Mesothelial cell of epicardium (in vitro differentiated cells): ENCODE results near the gene ARHGAP22. TPM values are rescaled to one million over a fixed set of nuclear protein-coding genes. Genes with fewer than 3 reads are reported as not detected.

Experiments
- DNase-seq, 2 experiments: peaks; one replicate each; pipeline ENCODE4 v3.0.0; 2021; ENCODE audit warnings: low spot score in 2 of 2; ENCODE audit not compliant: unreplicated experiment in 2 of 2
- H3K27ac Mint-ChIP-seq: 2 replicates; pipeline ENCODE4 v1.8.0; 2021; ENCODE audit warnings: mixed read lengths
- H3K27me3 Mint-ChIP-seq: 2 replicates; pipeline ENCODE4 v1.8.0; 2021; ENCODE audit warnings: low read depth, mixed read lengths
- H3K36me3 Mint-ChIP-seq: 2 replicates; pipeline ENCODE4 v1.8.0; 2021; ENCODE audit warnings: mixed read lengths
- H3K4me1 Mint-ChIP-seq: 2 replicates; pipeline ENCODE4 v1.8.0; 2021; ENCODE audit warnings: mixed read lengths
- H3K4me3 Mint-ChIP-seq: 2 replicates; pipeline ENCODE4 v1.8.0; 2021; ENCODE audit warnings: mild to moderate bottlenecking, moderate library complexity, mixed read lengths
- H3K9me3 Mint-ChIP-seq: 2 replicates; pipeline ENCODE4 v1.8.0; 2021; ENCODE audit warnings: mixed read lengths
- total RNA-seq: library from RNA; stranded (reverse); gene quantifications from 3 replicates; pipeline ENCODE4 v1.2.1, GENCODE V29; 2021
- TF ChIP-seq, protein P1 (sequence below): fragments of 200-600 bp; sonication (generic); IDR thresholded peaks from one replicate; pipeline ENCODE4 v1.5.0; 2021; ENCODE audit warnings: antibody characterized with exemption; ENCODE audit not compliant: unreplicated experiment

Gene ARHGAP22
- total RNA-seq, 1 donor from 2014 or later = 2.9 TPM

DNA sequence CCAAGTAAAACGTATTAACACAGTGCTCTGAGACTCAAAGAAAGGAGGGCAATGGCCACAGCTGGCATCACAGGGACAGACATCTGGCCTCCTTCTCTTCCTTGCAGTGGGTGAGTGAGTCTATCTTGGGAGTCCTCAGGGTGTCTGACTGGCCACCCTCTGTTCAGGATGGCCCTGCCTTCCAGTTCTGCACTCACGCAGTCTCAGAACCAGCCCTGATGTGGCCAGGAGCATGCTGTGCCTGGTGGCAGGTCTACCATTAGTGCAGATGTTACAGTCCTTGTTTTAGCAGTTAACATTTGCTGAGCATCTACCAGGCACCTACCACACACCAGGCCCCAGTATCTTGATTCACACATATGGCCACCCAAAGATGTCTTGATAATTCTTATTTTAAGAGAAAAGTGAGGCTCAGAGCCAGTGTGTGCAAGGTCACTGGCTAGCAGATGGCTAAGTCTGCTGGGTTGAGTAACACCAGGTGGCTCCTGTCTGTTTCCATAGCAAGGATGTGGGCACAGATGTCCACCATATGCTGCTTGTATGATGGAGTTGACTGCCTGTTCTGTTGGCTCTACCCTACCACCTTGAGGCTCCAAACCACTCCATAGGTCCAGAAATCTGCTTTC is 23.2 kb upstream of the ARHGAP22 start:
- H3K27ac Mint-ChIP-seq = no peak overlapping the region
- H3K9me3 Mint-ChIP-seq = no peaks in the 10 kb centered on the region
- TF ChIP-seq, protein P1, sequence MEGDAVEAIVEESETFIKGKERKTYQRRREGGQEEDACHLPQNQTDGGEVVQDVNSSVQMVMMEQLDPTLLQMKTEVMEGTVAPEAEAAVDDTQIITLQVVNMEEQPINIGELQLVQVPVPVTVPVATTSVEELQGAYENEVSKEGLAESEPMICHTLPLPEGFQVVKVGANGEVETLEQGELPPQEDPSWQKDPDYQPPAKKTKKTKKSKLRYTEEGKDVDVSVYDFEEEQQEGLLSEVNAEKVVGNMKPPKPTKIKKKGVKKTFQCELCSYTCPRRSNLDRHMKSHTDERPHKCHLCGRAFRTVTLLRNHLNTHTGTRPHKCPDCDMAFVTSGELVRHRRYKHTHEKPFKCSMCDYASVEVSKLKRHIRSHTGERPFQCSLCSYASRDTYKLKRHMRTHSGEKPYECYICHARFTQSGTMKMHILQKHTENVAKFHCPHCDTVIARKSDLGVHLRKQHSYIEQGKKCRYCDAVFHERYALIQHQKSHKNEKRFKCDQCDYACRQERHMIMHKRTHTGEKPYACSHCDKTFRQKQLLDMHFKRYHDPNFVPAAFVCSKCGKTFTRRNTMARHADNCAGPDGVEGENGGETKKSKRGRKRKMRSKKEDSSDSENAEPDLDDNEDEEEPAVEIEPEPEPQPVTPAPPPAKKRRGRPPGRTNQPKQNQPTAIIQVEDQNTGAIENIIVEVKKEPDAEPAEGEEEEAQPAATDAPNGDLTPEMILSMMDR = no peak
- no peak for DNase-seq
- no peak overlapping the region for H3K4me3 Mint-ChIP-seq
- peaks cover 59% of the 10 kb centered on the region for H3K27me3 Mint-ChIP-seq
- H3K36me3 Mint-ChIP-seq = no peaks in the 10 kb centered on the region
- H3K4me1 Mint-ChIP-seq = no peaks in the 10 kb centered on the region

DNA sequence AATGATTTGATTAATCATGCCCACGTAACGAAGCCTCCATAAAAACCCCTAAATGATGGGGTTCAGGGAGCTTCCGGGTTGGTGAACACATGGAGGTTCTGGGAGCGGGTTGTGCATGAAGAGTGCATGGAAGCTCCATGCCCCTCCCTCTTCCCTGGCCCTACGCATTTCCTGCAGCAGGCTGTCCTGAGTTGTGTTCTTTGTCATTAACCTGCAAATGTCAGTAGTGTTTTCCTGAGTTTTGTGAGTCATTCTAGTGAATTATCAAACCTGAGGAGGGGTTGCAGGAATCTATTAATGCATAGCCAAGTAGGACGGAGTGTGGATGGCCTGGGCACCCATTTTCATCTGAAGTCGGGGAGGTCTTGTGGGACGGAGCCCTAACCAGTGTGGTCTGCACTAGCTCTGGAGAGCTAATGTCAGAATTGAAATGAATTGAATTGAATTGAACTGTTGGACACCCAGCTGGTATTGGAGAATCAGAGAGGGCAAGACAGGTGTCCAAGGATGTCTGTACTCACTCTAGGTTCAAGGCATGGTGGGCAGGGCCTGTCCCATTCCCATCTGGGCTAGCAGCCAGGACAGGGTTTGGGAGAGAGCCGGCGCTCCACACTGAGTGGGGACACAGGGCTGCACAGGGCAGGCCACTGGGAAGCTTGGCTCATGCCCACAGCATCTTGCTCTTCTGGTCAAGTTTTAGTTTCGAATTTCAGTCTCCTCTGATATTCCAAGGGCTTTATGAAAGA is 22.3 kb upstream of the ARHGAP22 start:
- Mint-ChIP-seq H3K27me3 (peaks cover 50% of the 10 kb centered on the region), H3K4me3 (no peak overlapping the region), H3K27ac (no peak overlapping the region), H3K36me3 (no peaks in the 10 kb centered on the region), H3K9me3 (no peaks in the 10 kb centered on the region), H3K4me1 (no peaks in the 10 kb centered on the region)
- TF ChIP-seq, protein P1 = no peak
- DNase-seq = no peak

DNA sequence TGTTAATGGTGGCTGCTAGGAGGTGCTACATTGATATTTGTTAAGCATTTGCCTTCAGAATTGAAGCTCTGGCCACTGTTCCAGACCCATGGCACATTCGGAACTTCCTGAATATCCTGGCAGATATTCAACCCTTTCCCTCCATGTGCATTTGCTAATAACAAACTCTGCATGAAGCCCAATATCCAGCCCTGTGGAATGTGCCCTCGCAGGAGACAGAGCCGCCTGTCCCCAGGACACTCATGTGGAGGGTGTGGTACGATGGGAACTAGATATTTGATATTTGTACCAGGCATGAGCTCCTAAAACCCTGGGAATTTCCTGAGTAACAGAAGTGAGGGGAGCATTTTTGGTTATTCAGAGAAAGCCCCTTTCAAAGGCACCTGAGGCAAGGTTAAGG is 21.6 kb upstream of the ARHGAP22 start:
- Mint-ChIP-seq H3K4me3 (no peak overlapping the region), H3K36me3 (no peaks in the 10 kb centered on the region), H3K27ac (no peak overlapping the region), H3K27me3 (peaks cover 47% of the 10 kb centered on the region), H3K4me1 (no peaks in the 10 kb centered on the region), H3K9me3 (peaks cover 5% of the 10 kb centered on the region)
- no peak for DNase-seq
- TF ChIP-seq, protein P1 = no peak

DNA sequence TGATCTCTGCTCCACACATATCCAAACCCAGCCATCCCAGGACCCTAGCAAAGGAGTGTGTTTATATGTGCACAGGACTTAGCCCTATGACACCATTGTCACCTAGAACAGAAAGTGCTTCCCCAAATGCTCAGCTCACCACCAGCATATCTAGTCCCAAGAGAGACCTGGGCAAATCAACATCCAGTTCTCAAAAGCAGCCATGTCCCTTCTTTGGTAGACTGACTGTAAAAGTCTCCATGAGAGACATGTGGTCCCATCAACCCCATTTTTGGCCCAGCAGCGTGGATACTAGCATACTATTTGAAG is 20.9 kb upstream of the ARHGAP22 start:
- Mint-ChIP-seq H3K4me3 (no peak overlapping the region), H3K27ac (no peak overlapping the region), H3K36me3 (no peaks in the 10 kb centered on the region), H3K4me1 (no peaks in the 10 kb centered on the region), H3K9me3 (peaks cover 5% of the 10 kb centered on the region), H3K27me3 (peaks cover 44% of the 10 kb centered on the region)
- TF ChIP-seq, protein P1 = no peak
- DNase-seq = no peak

DNA sequence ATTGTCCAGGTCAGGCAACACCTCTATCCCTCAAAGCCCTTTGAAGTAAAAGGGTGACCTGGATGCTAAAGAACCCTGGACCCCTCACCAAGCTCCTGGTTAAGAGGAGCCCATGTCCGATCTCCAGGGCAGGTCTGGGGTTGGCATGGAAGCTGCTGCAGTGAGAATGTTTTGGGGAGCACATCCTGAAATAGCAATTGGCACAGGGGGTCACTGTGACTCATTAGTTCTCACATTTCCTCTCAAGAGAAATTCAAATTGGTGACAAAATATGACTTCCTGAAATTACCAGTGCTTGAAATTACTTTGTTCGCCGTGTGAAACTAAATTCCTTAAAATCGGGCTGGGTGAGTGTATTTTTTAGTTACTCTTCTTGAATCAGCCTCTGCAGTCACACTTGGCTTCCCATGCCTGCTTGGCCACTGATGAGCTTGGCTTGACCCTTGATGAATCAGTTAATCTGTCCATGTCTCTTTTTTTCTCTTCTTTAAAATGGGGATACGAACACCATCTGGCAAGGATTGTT is 18.8 kb upstream of the ARHGAP22 start:
- H3K4me3 Mint-ChIP-seq = no peak overlapping the region
- peaks cover 5% of the 10 kb centered on the region for H3K9me3 Mint-ChIP-seq
- peaks cover 46% of the 10 kb centered on the region for H3K27me3 Mint-ChIP-seq
- no peaks in the 10 kb centered on the region for H3K36me3 Mint-ChIP-seq
- no peak overlapping the region for H3K27ac Mint-ChIP-seq
- no peaks in the 10 kb centered on the region for H3K4me1 Mint-ChIP-seq
- TF ChIP-seq, protein P1 = no peak
- DNase-seq = no peak
